GM10847 (cell line): Measurements from ENCODE around the gene CROCC2.

Experiments used
- POLR2A ChIP-seq: IDR thresholded peaks from 2 replicates; pipeline ENCODE4 v1.6.1; 2011; ENCODE audit not compliant: insufficient read length; ENCODE audit errors: extremely low read depth

The CROCC2 gene

DNA sequence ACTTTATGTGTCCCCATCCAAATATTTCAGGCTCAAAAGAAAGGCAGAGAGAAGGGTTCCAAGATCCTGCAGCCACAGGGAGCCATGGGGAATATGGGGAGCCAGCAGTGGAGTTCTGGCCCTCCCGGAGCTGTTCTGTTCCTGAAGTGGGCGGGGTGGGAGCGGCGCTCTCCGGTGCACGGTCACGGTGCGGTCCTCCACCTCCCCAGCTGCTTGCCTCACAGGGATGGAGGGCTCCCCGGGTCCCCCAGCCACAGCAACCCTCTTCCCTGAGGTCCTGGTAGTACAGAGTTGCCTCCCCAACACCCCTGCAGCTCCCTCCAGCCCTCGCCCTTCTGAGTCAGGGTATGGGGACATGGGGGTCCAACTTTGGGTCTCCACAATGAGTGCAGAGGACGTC lies 66.1 kb downstream of the CROCC2 start:
- TF ChIP-seq POLR2A = no peak

DNA sequence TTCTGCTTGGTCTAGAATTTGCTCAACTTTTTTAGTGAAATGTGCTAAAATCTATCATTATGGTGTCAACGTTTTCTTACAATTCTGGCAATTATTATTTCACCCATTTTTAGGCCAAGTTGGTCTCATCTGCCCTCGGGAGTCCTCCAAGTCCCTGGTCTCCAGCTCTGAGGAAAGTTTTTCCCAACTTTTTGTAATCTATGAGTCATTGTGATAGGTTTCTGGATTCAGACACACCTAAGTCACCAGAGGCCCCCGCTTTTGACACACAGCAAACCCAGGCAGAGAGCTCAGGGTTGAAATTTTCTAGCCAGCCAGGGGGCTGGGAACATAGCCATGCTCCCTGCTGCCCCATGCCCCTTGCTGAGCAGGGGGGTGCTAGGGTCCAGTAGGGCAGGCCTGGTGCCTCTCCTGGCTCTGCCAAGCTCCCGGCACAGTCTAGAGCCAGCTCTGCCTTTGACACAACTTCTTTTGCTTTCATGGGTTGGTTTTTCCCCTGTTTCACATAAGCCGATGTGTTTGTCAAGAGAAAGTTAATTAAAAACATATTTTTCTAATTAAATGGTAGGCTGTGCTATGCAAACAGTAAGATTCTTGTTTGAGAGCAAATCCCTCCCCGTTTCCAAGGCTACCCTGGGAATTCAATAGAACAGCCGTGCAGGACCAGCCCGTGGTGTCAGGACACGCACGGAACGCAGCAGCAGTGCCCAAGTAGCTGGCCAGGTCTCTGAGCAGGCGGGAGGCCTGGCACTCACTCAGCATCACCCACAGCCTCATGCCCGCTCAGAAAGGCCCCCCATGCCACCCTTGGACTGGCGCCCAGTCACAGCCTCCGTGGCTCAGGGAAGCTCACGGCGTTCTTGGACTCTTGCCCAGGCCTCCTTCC lies 66.7 kb downstream of the CROCC2 start:
- no peak for TF ChIP-seq POLR2A

DNA sequence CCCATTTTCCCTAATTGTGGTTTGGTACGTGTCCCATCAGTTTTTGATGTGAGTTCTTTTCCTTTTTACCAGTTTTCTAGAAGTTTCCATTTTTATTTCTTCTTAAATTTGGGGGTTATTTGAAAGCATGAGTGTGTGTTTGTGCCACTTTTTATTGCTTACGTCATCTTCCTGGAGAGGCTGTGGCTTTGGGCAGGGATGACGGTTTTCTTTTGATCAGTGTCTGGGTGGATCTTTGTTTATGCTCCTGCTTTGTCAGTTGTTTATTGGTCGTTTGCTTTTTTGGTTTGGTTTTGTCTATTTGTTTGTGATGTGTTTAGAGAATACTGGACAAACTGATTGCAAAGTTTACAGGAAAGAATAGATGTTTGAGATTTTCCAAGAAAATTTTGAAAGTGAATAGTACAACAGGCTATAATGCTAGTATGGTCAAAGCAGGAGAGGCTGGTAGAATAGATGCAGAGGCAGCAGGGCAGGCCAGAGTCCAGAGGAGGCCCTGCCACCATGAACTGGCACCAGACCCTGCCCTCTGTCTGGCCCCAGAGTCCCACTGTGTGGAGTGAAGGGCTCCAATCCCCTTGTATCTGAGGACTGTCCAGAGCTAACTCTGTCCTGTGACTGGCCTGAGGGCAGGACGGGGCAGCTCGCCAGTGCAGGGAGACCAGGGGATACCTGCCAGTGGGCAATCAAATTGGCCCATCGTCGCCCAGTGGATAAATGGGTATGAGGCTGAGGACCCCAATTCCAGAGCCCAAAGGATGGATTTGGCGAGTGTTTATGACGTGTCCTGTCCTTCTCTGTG lies 68.8 kb downstream of the CROCC2 start:
- TF ChIP-seq POLR2A = no peak

DNA sequence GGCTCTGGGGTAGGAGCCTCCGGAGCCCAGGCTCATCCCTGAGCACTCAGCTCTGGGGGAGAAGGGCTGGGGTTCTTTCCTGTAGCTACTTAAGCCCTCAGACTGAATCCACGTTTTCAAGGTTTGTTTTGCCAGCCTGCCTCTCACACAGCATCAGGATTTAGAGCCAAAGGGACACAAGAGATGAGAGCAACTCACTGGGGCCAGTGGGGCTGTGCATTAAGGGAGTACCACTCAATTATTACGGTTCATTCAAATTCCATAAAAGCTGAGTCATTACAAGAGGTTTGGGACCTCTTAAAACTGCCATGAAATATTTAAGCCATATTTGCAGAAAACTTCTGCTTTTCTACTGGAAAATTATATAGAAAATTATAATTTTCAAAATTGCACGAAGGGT lies 75.1 kb downstream of the CROCC2 start:
- TF ChIP-seq POLR2A = no peak

DNA sequence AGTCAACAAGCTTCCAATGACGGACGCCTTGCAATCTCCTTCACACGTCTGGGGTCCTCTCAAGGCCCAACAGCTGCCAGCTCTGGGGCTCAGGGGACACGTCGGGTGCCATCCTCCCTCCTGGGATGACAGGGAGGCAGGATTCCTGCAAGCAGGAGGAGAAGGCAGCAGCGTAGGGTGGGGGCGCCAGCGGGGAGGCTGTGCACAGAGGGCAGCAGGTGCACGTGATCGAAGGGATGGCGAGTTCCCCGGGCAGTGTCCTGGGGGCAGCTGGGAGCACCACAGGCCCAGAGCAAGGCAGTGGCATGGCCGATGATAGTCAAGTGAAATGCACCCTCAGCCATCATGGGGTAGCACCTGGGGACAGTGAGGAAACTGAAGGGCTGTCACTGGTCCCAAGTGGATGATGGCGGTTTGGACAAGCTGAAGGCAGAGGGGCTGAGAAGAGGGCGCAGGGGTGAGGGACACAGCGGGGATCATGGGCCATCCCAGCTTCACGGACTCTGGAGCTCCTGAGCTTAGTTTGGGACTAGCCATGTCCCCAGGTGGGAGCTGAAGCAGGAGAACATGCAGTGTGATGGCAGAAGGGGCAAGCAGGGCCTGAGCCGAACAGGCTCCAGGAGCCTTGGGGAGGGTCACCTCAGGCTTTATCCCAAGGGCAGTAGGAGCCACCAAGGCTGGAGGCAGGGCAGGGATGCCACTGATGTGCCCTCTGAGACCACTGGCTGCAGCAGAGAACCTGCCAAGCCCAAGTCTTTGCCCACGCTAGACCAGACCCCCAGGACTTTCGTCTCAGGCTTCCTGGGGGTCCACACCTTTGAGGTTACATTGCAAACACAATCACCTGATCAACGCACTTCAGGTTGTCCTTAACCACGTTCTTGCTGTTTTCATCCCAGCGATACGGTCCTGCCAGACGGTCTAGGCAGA lies 76.0 kb downstream of the CROCC2 start:
- TF ChIP-seq POLR2A = no peak

DNA sequence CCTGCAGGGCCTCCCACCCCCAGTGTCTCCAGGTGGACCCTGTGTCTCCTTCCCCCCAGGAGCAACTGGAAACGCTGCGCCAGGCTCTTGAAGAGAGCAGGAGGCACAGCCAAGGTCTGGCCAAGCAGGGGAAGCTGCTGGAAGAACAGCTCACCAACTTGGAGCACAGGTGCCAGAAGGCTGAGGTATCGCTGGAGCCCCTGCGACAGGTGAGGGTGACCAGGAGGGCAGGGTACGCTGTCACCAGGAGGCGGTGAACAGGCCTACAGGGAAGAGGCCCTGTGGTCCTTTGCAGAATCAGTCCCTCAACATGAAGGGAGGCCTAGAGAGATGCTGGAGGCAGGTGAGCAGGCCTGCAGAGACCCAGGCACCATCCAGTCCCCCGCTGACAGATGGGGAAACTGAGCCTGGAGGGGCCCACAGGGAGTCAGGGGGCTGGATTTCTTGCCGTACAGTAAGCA lies 76.7 kb downstream of the CROCC2 start:
- TF ChIP-seq POLR2A = no peak

DNA sequence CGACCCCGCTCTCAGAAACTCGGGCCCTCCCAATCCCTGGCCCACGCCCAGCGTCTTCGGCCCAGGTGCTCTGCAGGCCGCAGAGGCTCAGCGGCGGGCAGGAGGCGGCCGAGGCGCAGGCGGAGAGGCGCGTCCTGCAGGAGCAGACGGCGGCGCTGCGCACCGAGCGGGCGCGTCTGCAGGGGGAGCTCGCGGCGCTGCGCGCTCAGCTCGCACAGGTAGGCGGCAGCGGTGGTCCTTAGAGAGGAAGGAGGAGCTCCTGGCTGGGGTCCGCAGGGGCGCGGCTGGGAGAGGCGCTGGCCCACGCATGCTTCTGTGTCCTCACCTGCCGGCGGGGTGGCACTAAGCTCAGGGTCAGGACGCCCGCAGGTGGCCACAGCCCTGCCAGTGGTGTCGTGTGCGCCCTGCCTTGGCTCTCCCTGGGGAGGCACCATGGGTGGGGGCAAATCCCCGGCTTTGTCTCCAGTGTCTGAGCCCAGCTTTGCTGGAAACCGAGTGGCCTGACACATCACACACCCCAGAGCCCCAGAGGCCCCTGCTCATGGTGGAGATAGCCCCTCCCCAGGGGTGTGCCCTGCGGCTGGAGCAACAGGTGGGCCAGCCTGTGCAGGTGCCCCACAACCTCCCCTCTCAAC lies 77.3 kb downstream of the CROCC2 start:
- TF ChIP-seq POLR2A = no peak

DNA sequence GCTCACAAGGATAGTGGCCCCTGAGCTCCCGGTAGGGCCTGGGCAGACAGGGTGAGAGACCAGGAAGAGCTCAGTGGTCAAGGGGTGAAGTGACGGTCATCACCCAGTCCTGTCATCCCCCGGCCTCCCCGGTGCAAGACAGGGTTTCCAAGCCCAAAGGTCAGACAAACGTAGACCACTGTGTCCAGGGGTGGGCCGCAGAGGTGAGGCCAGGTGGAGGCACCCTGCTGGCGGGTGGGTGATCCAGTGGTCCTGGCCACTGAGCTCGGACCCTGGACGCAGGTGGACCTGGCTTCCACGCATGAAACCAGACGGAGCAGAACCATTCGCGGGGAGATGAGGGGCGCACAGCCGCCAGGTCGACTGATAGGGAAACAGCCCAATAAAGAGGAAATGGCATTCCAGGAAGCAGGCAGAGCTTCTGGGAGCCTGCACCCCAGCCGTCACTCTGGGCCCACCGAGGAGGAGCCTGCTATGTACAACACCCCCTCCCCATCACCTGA lies 77.9 kb downstream of the CROCC2 start:
- TF ChIP-seq POLR2A = no peak

DNA sequence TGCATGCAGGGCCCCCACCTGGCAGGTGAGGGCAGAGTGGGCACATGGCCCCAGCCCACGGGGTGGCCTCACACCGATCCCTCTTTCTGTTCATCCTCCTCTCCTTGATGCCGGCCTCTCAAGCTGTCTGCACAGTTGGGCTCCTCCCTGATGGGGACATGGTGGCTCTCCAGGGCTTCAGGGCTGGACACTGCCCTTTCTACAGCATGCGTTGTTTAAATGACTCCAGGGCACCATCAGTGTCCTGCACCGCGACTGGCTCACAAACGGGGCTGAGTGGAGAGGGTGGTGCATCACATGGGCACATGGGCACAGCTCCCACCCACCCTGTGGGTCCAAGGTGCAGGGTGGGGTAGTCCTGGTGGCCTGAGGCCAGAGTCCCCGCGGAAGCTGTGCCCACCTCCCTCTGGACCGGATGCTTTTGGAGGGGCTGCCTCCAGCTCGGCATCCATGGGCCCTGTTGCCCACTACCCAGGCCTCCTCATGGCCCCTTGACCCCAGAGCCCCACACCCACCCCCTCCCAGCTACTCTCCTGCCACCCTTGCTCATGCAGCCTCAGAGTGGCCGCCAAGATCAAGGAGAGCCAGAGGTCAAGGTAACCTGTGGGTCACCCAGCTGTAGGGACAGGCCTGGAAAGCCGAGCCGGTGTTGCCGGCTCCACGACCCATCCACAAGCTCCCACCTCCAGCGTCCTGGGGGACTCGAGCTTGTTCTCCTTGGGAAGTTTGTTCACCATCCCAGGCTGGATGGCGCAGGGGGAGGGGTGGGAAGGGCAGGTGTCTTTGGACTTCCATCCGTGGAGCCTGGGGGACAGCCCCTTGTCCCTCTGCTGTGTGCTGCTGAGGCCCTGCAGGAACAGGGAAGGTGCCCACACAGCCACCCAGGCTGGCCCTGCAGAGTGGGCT lies 80.0 kb downstream of the CROCC2 start:
- no peak for TF ChIP-seq POLR2A

DNA sequence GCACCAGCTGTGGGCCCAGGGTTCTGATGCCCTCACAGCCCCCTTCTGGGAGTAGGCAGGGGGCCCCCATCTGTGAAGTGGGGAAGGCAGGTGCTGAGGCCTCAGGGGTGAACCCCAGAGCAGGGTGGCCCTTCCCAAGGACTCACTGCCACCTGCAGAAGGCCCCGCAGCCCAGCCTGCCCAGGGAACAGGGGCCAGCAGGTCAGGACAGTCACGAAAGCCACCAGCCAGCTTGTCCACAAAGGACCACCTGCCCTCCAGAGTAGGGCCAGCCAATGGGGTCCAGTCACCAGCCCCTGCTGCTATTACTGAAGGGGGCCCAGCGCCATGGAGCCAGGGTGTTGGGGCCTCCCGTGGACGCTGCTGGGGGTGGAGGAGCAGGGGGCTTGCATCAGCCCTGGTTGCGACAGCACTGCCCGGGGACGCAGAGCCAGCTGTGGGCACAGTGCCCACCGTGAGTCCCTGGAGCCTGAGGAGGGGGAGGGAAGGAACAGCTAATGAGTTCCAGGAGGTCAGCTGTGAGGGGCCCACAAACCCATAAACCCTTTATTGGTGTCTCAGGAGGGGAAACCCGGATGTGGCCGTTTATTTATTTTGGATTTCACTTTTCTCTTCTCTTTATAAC lies 80.8 kb downstream of the CROCC2 start:
- no peak for TF ChIP-seq POLR2A

DNA sequence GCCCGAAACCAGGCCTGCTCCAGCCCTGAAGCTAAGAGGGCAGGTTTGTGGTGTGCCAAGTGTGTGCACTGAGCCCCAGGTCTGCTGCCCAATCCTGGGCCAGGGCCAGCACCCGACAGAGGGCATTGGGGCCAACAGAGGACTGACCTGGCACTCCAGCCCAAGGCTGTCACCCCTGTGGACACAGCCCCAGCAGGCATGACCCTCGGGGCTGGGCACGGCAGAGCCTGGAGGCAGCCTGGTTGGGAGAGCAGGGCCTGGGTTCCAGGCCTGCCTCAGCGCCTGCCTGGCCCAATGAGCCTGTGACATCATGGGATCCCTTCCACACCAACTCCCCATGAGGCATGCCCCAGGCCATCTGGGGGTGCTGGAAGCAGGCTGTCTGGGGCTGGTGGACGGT lies 81.5 kb downstream of the CROCC2 start:
- TF ChIP-seq POLR2A = no peak

DNA sequence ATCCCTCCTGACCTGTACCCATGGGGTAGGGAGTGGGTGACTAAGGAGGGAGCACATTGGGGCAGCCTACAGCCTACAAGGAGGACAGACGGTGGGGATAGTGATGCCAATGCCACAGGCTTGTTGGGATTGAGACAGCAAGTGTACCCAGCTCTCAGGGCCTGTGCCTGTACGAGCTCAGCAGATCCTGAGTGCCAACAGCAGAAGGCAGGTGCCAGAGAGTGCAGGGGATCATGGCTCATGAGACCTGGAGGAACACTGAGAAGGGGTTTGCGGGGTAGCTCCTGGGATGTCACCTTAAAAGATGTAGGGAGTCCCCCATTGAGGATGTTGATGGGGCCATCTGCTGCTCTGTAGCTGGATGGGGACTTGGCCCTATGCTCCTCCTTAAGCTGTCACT lies 82.0 kb downstream of the CROCC2 start:
- no peak for TF ChIP-seq POLR2A

DNA sequence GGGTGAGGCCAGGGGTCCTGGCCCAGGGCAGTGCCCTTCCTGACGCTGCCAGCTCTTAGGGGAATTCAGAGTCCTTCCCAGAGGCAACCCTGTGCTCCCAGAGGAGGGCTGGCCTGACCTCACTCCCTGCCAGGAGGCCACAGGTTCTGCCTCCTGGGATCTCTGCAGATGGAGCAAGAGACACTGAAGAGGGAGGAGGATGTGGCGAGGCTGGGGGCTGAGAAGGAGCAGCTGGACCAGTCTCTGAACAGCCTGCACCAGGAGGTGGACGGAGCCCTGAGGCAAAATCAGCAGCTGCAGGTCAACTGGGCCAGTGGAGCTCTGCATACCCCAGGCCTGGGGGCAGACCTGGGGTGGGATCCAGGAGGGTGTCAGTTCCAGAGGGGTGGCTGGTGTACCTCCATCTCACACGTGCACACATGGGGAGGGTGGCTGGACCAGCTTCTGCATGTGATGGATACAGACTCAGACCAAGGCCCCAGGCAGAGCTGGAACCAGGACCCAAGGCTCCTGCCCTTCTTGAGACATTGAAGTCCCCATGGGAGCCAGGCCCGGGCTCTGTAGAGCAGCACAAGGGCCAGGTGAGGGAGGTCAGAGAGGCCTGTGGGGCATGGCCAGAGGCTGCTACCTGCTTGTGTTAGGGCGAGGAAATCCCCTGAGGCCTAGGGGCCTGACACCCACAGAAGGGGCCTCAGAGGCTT lies 82.6 kb downstream of the CROCC2 start:
- TF ChIP-seq POLR2A = no peak
